ENCODE measurements around the gene CYP11A1.
A peak's percentile ranks its signal among the peaks of the same experiment; 100 is the strongest.

Gene CYP11A1

DNA sequence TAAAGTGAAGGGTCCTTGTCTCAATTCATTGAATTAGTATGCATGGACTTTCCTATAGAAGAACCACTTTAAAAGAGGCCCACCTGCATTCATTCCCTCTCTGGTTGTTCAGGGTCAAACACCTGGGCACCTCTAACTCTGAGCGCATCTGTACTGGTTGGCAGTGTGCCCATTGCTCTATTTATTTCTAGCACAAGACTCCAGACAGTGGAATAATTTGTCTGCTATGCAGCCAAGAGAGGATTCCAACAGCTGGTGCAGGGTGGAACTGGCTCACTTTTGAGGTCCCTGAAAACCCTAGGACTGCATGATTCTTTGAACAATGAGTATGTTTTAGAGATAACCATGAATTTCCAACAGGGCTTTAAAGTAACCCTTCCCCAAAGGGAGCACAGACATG, 73.4 kb downstream of the CYP11A1 start:
- Histone ChIP-seq H3K4me3 (ENCODE audit: low read depth, low read length) (no peak overlapping the region), H3K4me1 (ENCODE audit: control insufficient read depth, insufficient read depth, low read length, unreplicated experiment) (peaks cover 18% of the 10 kb centered on the region), H3K79me2 (ENCODE audit: control insufficient read depth, insufficient read depth, low read length, unreplicated experiment) (no peaks in the 10 kb centered on the region), H3K36me3 (ENCODE audit: insufficient read depth, low read length) (no peaks in the 10 kb centered on the region), H3K27me3 (ENCODE audit: insufficient read depth, low read length) (peaks cover 34% of the 10 kb centered on the region), H3K27ac (ENCODE audit: low read depth, low read length) (no peak overlapping the region), H2AFZ (ENCODE audit: low read length, unreplicated experiment) (no peak overlapping the region)

DNA sequence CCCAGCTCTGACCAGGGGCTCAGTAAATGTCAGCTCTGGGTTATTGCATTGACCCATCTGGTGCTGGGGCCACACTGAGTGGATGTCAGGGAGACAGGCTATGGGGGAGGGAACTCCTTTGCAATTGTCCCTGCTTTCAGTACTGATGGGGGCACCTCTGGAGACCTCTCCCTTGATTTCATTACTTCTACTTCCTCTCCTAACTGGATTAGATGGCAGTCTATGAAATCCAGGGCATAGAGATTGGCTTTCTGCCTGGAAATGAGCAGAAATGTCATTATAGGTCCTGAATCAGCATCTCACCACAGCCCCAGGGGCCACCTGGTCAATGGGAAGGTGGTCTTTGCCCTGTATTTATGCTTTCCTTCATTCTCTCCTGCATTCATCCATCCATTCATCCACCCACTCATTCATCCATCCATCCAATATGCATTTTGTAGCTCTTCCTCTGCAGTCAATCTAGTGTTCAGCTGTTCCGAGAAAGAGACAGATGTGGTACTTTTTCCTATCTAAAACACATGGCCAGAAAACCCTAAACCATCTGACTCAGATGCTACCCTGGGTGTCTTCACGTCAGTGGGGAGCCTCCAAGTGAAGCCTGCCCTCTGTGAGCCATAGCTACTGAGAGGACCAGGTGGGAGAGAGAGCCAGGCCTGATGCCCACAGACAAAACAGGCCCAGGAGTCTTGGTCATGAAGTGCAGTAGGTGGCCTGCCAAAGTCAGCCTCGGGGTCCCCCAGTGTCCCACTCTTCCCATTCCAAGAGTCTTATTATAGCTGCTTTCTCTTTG, 74.2 kb downstream of the CYP11A1 start:
- Histone ChIP-seq H3K27ac (ENCODE audit: low read depth, low read length) (no peak overlapping the region), H3K27me3 (ENCODE audit: insufficient read depth, low read length) (peaks cover 34% of the 10 kb centered on the region), H3K79me2 (ENCODE audit: control insufficient read depth, insufficient read depth, low read length, unreplicated experiment) (no peaks in the 10 kb centered on the region), H3K4me1 (ENCODE audit: control insufficient read depth, insufficient read depth, low read length, unreplicated experiment) (peaks cover 18% of the 10 kb centered on the region), H3K4me3 (ENCODE audit: low read depth, low read length) (no peak overlapping the region), H2AFZ (ENCODE audit: low read length, unreplicated experiment) (no peak overlapping the region), H3K36me3 (ENCODE audit: insufficient read depth, low read length) (no peaks in the 10 kb centered on the region)

DNA sequence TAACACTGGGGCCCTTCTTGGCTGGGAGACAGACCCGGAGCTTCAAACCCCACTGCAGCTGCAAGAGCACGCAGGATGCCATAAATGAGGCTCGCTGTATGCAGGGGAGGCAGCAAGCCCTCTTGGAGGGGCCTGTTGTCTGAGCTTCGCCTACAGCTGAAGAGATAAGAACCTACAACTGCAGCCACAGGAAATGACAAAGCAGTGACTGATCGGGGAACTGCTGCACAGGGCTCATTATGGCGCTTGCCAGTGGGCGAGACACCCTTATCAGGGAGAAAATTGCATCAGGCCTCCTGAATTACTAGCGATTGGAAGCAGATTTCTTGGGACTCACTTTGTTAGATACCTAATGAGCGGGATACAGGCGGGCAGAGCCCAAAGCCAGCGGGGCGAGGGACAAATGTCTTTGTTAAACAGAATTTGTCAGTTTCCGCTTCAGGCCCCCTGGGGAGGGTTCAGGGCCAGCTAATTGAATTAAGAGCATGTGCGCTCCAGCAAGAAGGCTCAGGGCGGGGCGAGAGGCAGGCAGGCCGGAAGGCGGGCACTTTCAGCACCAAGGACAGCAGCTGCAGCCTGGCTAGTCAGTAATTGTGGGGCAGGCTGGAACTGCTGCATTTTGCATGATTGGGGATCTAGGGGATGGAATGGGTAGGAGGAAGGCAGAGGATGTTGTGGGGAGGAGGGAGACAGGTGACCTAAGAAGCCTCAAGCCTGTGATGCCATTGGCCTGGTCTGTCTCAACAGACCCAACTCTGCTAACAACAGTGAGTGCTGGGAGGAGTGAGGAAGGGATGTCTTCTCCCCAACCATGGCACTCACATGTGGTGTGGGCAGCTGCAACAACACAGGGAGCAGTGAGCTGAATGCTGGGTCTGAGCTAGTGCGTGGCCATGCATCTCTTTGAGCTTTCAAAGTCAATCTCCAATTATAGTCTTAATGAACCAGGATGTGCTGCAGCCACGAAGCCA, 76.1 kb downstream of the CYP11A1 start:
- Histone ChIP-seq H3K36me3 (ENCODE audit: insufficient read depth, low read length) (no peaks in the 10 kb centered on the region), H3K4me3 (ENCODE audit: low read depth, low read length) (peak overlapping the region; percentile 53), H3K4me1 (ENCODE audit: control insufficient read depth, insufficient read depth, low read length, unreplicated experiment) (peaks cover 18% of the 10 kb centered on the region), H3K79me2 (ENCODE audit: control insufficient read depth, insufficient read depth, low read length, unreplicated experiment) (no peaks in the 10 kb centered on the region), H3K27ac (ENCODE audit: low read depth, low read length) (no peak overlapping the region; the same call in 1 of the 2 replicates), H2AFZ (ENCODE audit: low read length, unreplicated experiment) (no peak overlapping the region), H3K27me3 (ENCODE audit: insufficient read depth, low read length) (peaks cover 33% of the 10 kb centered on the region)

DNA sequence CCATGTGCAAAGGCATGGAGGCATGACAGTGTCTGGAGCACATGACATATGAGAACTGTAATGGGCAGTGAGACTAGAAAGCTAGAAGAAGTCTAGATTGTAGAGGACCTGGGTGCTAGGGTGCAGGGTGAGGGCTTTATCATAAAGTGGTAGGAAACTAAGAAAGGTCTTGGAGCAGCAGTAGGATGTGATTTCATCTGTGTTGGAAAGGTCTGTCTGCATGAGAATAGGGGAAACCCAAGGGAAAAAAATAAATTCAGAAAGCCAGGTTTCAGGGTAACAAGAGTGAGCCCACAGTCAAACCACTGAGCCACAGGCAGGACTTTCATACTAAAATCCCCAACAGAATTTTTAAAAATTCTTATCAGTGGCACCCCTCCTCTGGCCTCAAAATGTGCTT, 76.8 kb downstream of the CYP11A1 start:
- peaks cover 28% of the 10 kb centered on the region for H3K27me3 ChIP-seq (ENCODE audit: insufficient read depth, low read length)

DNA sequence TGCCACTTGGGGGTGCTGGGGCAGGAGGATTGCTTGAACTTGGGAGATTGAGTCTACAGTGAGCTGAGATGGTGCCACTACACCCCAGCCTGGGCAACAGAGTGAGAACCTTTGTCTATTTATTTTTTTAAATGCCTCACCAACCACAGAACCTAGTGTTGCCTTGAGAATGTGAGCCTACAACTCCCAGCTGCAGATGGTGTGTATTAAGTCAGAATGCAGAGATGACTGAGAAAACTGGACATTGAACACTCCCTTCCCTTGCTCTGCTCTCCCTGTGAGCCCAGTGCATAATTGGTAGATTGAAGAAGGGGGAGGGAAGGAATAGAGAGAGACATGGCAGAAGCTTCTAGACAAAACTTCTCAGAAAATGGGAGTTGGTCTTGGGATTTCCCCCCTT, 77.8 kb downstream of the CYP11A1 start:
- no peaks in the 10 kb centered on the region for H3K36me3 ChIP-seq (ENCODE audit: insufficient read depth, low read length)

More for the DNA sequence above, 76.8 kb downstream of the CYP11A1 start:
- no peak overlapping the region for H3K4me3 ChIP-seq (ENCODE audit: low read depth, low read length)
- H2AFZ ChIP-seq (ENCODE audit: low read length, unreplicated experiment) = no peak overlapping the region
- H3K27ac ChIP-seq (ENCODE audit: low read depth, low read length) = no peak overlapping the region
- H3K4me1 ChIP-seq (ENCODE audit: control insufficient read depth, insufficient read depth, low read length, unreplicated experiment) = peaks cover 18% of the 10 kb centered on the region
- no peaks in the 10 kb centered on the region for H3K36me3 ChIP-seq (ENCODE audit: insufficient read depth, low read length)
- no peaks in the 10 kb centered on the region for H3K79me2 ChIP-seq (ENCODE audit: control insufficient read depth, insufficient read depth, low read length, unreplicated experiment)

More for the DNA sequence above, 77.8 kb downstream of the CYP11A1 start:
- Histone ChIP-seq H3K4me1 (ENCODE audit: control insufficient read depth, insufficient read depth, low read length, unreplicated experiment) (peaks cover 18% of the 10 kb centered on the region), H3K27me3 (ENCODE audit: insufficient read depth, low read length) (peaks cover 20% of the 10 kb centered on the region), H3K4me3 (ENCODE audit: low read depth, low read length) (no peak overlapping the region), H3K79me2 (ENCODE audit: control insufficient read depth, insufficient read depth, low read length, unreplicated experiment) (no peaks in the 10 kb centered on the region), H2AFZ (ENCODE audit: low read length, unreplicated experiment) (no peak overlapping the region), H3K27ac (ENCODE audit: low read depth, low read length) (no peak overlapping the region)

Data from ACC112 (cell line).